Activated gamma-delta T cell treated with Interleukin-2 at 50 U/mL for 16 hours (primary cell): ENCODE data around the gene NPB.
A peak's percentile ranks its signal among the peaks of the same experiment; 100 is the strongest.

Source experiments
- DNase-seq: peaks from one replicate; pipeline ENCODE4 v3.0.0-alpha.2; 2020

Gene NPB

DNA sequence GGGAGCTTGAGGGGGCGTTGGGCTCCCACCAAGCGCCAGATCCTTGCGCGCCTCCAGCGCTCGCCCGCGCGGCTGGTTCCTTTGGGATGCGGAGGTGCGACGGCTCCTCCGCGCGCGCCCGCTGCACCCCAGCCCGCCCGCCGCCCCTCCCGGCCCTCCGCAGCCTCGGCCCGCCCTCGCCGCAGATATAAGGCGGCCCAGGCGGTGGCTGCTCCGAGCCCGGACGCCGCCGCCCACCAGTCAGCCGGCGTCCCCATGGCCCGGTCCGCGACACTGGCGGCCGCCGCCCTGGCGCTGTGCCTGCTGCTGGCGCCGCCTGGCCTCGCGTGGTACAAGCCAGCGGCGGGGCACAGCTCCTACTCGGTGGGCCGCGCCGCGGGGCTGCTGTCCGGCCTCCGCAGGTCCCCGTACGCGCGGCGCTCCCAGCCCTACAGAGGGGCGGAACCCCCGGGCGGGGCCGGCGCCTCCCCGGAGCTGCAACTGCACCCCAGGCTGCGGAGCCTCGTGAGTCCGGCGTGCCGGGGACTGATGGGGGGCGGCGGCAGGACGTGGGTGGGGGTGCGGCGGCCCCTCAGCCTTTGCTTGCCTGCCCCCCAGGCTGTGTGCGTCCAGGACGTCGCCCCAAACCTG, at the start of gene NPB:
NPB (plus strand) TSS at position 216 of the 630 bp plus-strand sequence; CDS start at position 256, 40 bp downstream.
- no peak for DNase-seq

DNA sequence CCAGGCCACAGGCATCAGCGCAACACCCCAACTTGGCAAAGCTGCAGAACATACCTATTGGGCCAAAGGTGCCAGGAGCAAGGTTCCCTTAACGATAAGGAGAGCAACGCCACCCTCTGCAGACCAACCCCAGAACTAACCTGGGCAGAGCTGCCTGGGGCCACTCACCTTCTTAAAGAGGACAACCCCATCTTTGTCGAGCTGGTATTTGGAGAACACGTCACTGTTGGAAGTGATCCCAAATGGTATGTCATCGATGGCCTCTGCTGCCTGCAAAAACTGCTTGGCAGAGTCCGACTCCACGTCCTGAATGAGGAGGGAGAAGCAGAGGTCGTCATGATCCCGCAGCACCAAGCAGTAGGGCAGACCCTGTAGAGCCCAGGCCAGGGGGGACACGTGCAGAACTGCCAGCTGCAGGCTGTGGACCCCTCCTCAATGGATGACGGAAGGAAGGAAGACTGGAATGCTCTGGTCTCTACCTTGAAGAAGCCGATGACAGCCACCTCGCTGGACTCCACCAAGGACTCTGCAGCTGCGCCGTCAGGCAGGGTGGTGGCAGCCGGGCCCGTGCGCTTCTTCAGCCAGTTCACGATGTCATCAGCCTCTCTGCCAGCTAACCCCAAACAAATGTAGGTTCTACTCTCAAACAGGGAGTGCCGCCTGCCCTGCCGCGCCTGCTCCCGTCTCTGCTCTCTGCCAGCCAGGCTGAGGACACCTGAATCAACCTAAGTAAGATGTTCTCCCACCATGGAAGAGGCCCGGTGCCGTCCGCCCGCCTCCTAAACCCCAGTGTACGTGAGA, 46.9 kb upstream of the NPB start:
- DNase-seq = no peak

DNA sequence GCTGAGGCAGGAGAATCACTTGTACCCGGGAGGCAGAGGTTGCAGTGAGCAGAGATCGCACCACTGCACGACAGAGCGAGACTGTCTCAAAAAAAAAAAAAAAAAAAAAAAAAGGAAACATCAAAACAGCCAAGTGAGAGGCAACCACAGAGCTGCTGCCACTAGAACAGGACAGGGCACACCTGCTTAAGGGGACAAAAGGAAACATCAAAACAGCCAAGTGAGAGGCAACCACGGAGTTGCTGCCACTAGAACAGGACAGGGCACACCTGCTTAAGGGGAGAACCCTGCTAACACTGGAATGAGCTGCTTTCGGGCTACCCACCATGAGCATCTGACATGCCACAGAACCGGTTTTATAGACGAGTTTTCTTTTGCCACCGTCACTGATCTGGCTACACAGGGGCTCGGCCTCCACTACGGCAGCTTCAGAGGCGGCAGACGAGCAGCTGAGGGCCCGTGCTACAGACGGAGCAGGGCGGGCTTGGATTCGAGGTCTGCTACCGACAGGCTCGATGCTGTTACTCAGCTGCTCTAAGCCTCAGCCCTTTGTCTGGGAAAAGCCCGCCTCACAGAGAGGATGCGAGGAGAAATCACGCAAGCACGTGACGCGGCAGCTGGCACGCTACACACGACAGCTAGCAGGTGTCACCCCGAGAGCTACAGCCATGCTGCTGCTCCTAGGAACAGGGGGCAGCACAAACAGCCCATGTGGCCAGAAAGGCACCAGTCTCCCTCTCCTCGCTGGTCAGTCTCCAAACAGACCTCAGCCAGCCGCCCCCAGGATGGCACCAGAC, 43.7 kb upstream of the NPB start:
- no peak for DNase-seq

DNA sequence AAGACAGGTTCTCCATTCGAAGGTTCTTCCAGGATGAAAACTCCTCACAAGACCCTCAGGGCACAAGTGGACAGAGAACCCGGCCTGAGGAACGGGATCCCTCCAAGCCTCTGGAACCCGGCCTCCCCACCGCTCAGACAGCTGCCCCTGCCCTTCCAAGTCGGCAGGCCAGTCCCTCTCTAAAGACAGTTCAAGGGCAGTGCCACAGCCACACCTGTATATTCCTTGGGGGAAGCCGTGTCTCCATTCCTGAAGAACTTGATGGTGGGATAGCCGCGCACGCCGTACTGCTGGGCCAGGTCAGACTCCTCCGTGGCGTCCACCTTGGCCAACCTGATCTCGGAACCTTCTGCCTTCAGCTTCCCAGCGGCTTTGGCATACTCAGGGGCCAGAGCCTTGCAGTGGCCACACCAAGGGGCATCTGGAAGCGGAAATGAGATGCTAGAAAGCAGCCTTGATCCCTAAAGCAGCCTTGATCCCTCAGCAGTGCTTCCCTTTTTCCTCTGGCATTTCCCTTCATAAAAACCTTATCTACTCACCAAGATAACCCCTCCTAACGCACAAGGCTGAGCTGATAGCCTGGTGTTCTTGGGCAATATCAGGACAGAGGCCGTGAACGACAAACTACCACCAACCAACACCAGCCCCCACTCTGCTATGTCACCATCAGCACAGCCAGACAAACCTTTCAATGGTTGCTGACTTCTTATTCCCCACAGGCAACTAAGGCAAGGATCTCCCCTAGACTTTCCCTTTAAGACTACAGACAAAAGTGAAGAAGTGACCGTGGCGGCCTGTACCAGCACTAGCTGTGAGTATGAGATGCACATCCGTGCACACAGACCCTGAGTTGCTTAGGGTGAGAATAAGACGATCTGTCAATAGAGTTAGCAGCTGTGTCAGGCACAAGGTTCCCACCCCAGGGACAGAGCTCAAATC, 42.8 kb upstream of the NPB start:
- no peak for DNase-seq

DNA sequence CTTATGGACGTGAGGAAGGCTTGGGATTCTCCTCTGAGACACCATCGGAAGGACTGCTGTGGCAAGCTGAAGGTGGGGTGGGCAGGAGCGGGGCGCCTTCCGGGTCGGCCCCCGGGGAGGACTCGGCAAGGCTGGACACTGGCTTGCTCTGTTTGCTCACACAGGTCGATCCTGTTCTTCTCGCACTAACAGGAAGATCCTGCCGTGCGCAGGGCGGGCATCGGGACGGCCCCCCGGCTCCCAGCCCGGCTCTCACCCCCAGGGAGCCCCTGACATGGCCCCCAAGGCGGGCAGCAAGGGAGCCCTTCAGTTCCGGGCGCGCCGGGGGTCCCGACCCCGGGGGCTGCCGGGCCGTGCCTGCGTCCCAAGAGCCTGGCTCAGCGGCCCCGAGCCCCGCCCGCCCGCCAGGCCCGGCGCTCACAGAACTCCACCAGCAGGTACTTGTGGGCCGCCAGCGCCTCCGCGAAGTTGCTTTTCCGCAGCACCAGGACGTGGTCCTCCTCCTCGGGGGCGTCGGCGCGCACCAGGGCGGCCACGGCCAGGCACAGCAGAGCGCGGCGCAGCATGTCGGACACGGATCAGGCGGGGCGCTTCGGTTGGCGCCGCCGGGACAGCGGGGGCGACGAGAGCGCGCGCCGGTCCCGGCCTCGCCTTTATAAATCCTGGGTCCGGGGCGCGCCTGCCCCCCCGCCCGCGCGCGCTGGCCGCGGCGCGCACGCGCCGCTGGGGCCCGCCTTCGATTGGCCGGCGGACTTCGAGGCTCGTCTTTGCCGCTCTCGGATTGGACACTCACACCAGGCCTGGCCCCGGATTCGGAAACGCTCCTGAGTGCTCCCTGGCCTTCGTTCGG, 41.9 kb upstream of the NPB start, which contains the start of gene P4HB:
P4HB (minus strand) TSS at position 630 of the 850 bp plus-strand sequence; CDS start at position 566, 64 bp downstream.
- no peak for DNase-seq

DNA sequence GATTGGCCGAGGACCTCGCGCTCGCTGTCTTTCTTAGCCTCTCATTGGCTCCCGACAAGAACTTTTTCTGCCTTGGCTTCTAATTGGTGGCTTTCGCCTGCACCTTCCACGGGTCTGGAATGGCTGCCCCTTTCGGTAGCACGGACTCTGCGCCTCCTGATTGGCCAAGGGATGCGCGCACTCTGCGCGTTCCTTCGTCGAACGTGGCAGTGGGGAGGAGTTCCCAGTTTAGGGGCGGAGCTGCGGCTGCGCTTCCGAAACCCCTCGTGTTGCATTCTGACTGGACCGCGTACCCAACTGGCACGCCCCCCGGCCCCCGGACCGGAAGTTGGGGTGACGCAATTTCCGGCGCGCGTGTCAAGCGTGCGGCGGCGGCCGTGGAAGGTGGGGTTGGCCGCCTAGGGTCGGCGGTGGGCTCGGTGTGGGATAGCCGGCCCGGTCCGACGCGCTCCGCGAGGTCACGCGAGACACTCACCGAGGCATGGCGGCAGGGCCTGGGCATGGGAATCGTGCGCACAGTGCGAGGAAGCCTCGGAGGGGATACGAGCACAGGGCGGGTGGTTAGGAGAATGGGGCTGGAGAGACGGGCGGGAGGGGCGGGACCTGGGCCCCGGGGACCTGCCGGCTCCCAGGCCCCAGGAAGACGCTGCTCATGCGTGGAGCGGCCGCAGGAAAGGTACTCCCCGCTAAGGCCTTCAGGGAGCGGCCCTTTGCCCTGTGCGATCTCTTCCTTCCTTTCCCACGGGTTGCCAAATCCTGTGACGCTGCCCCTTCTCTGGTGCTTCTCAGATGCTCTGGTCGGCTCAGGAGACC, 41.1 kb upstream of the NPB start:
- DNase-seq = peak; percentile 99

DNA sequence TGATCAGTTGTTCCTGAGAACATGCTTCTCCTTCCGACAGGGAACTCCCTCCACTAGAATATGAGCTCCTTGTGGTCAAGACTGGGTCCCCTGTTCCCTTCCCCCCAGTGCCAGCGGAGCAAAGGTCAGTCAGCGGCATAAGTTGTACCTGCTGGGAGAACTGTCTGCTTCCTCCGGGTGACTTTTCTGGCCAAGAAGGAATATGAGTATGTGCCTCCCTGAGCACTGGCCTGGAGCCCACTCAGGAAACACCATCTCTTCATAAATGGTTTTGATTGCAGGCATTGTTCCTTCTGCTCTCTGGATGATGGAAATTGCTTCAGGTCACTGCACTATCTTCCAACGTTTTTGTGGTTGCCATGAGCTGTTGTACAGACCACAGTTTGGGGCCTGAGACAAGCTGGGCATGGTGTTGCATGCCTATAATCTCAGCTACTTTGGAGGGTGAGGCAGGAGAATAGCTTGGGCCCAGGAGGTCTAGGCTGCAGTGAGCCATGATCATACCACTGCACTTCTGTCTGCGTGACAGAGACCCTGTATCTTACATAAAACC, 38.8 kb upstream of the NPB start:
- DNase-seq = no peak

DNA sequence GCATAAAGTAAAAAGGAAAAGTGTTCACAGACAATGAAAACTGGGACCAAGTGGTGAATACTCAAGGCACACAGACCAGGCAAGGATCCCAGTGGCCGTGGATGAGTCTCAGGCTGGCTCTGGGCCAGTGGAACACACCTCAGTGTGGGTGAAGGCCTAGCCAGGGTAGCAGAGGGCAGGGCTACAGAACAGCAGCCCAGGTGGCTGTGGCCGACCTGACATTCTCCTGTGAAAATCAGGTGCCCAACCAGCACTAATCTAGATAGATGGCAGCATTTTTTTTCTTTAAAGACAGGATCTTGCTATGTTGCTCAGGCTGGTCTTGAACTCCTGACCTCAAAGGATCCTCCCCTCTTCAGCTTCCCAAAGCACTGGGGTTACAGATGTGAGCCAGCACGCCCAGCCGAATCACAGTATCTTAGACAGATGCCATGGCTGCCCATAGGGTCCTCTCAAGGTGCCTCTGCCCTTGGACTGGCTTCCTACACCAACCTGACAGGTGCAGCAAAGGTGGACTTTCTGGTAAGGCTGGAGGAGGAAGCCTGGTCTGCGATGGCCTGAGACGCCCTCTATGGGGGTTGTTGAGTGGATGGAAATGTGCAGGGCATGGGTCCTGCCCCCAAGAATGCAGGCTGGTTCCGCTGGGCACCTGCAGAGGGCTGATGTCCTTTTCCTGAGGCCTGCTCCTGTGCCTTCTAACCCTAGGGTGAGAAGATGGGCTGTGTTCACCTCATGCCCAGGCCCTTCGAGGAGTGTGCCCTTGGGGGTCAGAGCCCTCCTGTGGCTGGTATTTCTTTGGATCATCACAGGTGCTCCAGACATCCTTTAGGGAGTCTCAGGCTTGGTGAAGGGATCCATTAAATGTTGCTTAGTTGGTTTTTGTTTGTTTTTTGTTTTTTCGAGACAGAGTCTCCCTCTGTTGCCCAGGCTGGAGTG, 37.9 kb upstream of the NPB start:
- DNase-seq = no peak

DNA sequence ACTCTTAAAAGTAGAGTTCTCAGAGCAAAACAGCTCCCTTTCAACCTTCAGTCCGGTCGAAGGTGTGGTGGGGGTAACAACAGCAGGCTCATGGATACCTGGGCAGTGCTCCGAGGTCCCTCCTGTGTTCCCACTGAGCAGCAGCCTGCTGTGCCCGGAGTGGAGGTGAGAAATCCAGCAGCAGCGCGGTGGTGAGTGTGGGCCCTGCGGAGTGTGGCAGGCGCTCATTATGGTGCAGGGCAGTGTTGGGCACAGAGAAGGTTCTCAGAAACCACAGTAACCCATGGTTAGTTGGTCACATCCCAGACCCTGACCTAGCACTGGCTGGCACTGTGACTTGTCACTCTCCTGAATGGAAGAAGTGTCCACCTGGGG, 36.7 kb upstream of the NPB start:
- DNase-seq = no peak

DNA sequence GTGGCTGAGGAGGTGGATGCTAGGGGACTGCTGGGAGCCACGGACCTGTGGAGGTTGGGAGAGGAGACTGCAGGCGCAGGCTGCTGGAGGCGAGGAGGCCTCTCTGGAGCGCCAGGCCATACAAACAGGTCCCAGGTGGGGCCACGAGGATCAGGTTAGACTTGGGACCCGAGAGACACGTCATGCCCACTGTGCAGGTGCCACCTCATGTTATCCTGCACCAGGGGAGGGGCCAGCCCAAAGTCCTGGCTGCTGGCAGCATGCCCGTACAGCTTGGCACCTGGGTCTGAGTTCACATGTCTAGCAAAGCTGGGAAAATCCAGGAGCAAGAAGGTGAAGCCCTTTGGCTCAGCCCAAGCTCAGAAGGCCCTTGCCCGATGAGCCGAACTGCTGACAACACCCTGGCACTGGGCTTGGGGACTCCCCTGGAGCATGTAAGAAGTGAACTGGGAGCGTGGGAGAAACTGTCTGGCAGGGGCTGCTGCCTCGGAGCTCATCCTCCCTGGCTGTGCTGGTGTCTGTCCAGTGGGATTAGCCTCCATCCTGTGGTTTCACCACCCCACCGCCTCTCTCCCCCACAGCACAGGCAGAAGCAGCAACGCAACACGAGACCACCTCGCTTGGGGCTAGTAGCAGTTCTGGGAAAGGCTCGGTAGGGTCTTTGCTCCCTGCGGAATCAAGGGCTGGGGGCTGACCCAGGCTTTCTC, 36.2 kb upstream of the NPB start:
- no peak for DNase-seq

DNA sequence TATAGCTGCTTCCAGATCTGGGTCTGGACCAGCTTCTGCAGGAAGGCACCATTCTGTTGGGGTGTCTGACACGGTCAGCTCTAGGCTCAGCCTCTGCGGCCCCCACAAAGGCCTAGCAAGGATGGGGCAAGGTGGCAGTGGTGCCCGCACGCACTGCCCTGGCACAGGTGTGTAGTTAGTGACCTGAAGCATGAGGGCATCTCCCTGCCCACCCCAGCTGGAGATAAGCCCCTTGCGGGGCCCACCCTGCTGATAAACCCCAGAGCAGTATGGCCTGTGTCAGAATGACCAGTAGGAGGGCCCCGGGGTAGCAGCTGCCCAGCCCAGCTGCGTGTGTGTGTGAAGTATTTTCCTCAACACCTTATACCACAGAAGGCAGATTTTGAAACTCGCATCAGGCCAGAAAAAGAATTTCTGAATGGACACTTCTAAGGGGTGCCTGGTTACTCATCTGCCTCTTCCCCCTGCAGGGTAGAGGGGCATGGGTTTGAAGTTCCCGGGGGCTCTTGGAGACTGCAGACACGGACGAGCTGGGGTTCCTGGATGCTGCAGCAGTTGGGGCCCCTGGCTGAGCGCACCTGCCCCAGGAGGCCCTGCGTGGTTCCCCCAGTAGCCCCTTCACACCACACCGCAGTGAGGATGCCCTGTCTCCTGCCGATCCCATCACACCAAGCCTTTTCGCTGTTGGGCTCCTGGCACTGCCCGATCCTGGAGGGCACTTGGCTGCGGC, 35.4 kb upstream of the NPB start:
- DNase-seq = no peak

DNA sequence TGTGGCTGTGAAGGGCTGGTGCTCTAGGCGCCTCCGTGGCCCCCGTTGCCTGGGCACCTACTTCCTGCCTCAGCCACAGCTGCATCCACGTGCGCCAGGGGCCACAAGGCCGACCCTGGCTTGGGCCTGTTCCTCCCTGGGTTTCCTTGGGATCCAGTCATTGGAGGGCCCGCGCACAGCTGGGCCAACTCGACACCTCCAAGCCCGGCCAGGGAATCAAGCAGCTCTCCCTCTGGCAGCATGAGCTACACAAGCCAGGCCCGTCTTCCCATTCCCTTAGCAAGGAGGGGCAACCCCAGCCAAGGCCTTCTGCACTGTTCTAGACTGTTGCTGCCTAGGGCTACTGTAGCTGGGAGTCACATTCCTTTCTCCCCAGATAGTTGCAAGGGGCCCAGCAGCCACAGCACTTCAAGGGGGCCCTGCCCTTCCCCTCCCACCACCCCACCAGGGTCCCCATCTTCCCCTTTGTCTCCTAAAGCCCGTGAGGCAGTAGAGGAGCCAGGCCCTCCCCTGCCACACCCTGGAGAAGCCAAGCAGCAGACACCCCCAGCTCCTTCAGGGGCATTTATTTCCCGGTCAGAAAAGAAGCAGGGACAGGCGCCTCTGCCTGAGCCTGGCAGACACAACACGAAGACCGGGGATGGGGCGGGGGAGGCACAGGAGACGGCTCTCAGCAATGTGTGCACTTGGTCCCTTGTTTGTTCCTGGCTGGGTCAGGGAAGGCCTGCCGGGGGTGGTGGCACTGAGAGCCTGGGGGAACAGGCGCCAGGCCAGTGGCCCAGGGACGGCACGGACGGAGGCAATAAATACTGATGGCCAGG, 34.7 kb upstream of the NPB start:
- no peak for DNase-seq

DNA sequence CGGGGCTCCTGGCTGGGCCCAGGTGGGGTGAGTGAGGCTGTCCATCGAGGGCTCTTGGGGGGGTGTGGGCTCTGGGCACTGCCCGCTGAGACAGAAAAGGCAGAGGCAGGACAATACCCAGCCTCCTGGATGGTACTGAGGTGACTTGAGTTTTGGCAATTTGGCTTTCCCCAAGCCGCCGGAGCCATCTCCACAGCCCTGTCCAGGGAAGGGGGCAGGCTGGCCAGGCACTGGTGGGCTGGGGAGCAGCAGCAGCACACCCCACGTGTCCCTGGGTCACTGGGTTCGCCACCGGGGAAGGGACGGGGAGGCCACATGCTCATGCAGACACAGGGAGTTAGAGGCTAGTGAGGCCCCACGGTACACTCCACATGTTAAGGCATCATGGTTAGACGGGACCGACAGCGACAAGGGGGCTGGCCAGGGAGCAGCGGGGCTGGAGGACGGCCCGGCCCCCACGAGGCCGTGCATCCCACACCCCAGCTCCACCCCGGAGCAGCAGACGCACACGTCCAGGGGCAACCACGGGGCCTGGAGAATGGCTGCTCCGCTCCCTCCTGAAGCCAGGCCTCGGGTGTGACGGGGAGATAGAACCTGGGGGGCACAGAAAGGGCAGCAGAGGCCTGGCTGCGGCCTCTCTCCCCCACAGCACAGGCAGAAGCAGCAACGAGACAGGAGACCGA, 33.9 kb upstream of the NPB start:
- no peak for DNase-seq

DNA sequence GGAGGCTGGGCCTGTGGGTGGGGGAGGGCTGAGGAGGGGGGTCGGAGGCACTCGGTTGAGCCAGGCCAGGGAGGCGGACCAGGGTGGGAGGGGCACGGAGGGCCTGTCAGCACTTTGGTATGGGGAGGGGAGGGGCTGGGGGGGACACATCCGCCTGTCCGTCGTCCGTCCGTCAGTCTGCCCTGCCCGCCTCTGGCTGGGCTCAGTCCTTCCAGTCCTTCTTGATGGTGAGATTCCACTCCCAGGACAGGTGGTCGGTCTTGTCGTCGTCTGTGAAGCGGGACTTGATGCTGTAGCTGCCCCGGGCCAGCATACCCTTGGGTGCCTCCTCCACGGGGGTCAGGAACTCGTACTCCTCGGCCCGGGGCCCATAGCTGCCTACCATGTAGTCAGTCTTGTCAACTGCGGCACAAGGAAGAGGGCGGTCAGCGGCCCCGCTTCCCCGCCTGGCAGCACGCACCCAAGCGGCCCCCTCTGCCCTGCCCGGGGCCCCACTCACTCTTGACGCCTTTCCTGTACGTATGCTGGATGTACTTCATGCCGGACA, 33.3 kb upstream of the NPB start:
- no peak for DNase-seq

DNA sequence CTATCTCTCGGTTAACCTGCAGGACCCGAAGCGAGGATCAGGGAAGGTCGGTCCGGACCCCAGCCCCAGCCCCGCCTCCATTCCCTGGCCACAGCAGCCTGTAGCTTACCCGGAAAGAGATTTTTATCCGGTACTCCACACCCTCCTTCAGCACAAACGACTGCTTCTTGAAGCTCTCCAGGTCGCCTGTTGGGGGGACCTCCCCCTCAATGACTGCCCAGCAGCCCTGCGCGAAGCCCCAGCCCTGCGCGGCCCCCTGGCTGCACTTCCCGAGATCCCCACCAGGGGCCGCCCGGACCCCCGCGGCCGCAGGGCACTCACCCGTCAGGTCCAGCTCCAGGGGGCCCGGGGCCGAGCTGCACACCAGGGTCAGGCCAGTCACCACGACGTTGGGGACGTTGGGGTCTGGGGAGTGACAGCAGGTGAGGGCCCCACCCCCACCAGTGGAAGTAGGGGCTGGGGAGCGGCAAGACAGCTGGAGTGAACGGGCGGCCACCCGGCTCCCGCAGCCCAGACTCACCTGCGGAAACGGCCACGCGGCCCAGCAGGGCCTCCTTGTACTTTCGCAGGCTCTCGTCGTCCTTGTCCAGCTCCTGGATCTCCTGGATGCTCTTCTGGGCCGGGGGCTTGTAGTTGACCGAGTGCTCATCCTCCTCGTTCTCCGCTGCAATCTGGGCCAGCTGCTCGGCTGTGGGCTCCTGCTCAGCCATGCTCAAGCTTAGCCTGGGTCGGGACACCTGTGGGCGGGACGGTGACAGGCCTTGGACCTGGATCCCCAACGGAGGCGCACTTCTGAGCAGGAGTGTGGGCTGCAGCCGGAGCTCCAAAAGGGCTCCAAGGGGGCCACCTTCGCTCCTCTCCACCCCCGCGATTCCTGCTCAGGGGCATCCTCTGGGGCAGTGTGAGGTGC, 32.6 kb upstream of the NPB start:
- DNase-seq = no peak
